Gastrocnemius medialis (tissue), 4 donors: ENCODE measurements around the gene GTF3C5. TPM values are rescaled to one million over a fixed set of nuclear protein-coding genes. Genes with fewer than 3 reads are reported as not detected.

Experiments
- ATAC-seq, 2 donors: fragments of 150-250 bp; one replicate each; pipeline ENCODE4 v1.9.1; 2016
- DNase-seq, 2 donors: peaks; one replicate each; pipeline ENCODE4 v3.0.0-alpha.2; 2019
- H3K27ac ChIP-seq, 4 donors: fragments of 200-600 bp; sonication (generic); 1 replicate in 1 of 4; 2 replicates in 3 of 4; pipeline ENCODE4 v1.5.1; 2016 to 2018; ENCODE audit warnings: mild to moderate bottlenecking in 2 of 4, moderate library complexity in 1 of 4
- H3K27me3 ChIP-seq, 3 donors: fragments of 200-600 bp; sonication (generic) in 2 of 3; 1 replicate in 1 of 3; 2 replicates in 2 of 3; pipeline versions ENCODE4 v1.5.1 to v1.6.0; 2016 to 2019; ENCODE audit warnings: mild to moderate bottlenecking in 1 of 3, moderate library complexity in 1 of 3
- H3K36me3 ChIP-seq, 2 donors: fragments of 200-600 bp; sonication (generic) in 1 of 2; one replicate each; pipeline ENCODE4 v1.5.1; 2017 to 2018
- H3K4me1 ChIP-seq, 2 donors: fragments of 200-600 bp; sonication (generic) in 1 of 2; one replicate each; pipeline ENCODE4 v1.5.1; 2016 to 2017; ENCODE audit warnings: mild to moderate bottlenecking in 2 of 2
- H3K4me3 ChIP-seq, 4 donors: fragments of 200-600 bp; sonication (generic) in 3 of 4; 1 replicate in 1 of 4; 2 replicates in 3 of 4; pipeline ENCODE4 v1.5.1; 2016 to 2019; ENCODE audit warnings: mild to moderate bottlenecking in 2 of 4
- H3K9me3 ChIP-seq, 3 donors: fragments of 200-600 bp; sonication (generic) in 2 of 3; 1 replicate in 1 of 3; 2 replicates in 2 of 3; pipeline ENCODE4 v1.5.1; 2016 to 2019
- POLR2A ChIP-seq, 2 donors: fragments of 450-650 bp; IDR thresholded peaks; one replicate each; pipeline ENCODE4 v1.6.1; 2017; ENCODE audit warnings: antibody characterized with exemption in 2 of 2, mild to moderate bottlenecking in 2 of 2, moderate library complexity in 2 of 2
- in situ Hi-C, 4 donors: fragments of 200-750 bp; cut with MboI; loops; one replicate each; pipeline versions ENCODE4 v1.15.0 to v1.8.0; 2017; ENCODE audit warnings: low sequenced_read_pairs in 4 of 4
- intact Hi-C: fragments of 100-400 bp; cut with DNase I; formaldehyde crosslinking; loops from one replicate; pipeline ENCODE4 v1.15.1; 2023; ENCODE audit warnings: low total_unique reads
- total RNA-seq, 4 donors: library from RNA; depleted of rRNA; stranded (reverse); fragments of >200 nt; gene quantifications; one replicate each; pipeline versions ENCODE4 v1.1.0 to v1.2.3, GENCODE V29; 2016
- TF ChIP-seq, protein P1 (sequence below), 5 experiments: fragments of 450-650 bp in 3 of 5; fragments of 200-600 bp in 2 of 5; sonication (generic) in 2 of 5; IDR thresholded peaks in 4 of 5; conservative IDR thresholded peaks in 1 of 5; 1 replicate in 4 of 5; 2 replicates in 1 of 5; pipeline ENCODE4 v1.5.1; 2016 to 2019; ENCODE audit warnings: antibody characterized with exemption in 5 of 5, mild to moderate bottlenecking in 3 of 5, moderate library complexity in 3 of 5

GTF3C5 gene
- total RNA-seq, 4 donors from 2014 or later, result 48.1 to 55.3 (median 51.5) TPM

- Histone ChIP-seq H3K36me3 (peaks cover 0 to 9% of the 10 kb centered on the region in 2 donors), H3K27ac (no peak overlapping the region), H3K4me1 (no peaks in the 10 kb centered on the region), H3K9me3 (no peaks in the 10 kb centered on the region), H3K4me3 (no peak overlapping the region), H3K27me3 (no peaks in the 10 kb centered on the region)
- no peak for DNase-seq
- TF ChIP-seq, protein P1, sequence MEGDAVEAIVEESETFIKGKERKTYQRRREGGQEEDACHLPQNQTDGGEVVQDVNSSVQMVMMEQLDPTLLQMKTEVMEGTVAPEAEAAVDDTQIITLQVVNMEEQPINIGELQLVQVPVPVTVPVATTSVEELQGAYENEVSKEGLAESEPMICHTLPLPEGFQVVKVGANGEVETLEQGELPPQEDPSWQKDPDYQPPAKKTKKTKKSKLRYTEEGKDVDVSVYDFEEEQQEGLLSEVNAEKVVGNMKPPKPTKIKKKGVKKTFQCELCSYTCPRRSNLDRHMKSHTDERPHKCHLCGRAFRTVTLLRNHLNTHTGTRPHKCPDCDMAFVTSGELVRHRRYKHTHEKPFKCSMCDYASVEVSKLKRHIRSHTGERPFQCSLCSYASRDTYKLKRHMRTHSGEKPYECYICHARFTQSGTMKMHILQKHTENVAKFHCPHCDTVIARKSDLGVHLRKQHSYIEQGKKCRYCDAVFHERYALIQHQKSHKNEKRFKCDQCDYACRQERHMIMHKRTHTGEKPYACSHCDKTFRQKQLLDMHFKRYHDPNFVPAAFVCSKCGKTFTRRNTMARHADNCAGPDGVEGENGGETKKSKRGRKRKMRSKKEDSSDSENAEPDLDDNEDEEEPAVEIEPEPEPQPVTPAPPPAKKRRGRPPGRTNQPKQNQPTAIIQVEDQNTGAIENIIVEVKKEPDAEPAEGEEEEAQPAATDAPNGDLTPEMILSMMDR (IDR thresholded peaks at IDR 0.05 in 4 of 5, conservative IDR thresholded peaks at IDR 0.05 in 1 of 5), result no peak
- no peak for TF ChIP-seq POLR2A (IDR thresholded peaks at IDR 0.05)
- ATAC-seq, result no peak
- intact Hi-C loops (no loop called here), in situ Hi-C loops (no loop called here)
These were observed 32.3 kb downstream of the GTF3C5 start for GRCh38 chr9:133063159-133063499.

DNA sequence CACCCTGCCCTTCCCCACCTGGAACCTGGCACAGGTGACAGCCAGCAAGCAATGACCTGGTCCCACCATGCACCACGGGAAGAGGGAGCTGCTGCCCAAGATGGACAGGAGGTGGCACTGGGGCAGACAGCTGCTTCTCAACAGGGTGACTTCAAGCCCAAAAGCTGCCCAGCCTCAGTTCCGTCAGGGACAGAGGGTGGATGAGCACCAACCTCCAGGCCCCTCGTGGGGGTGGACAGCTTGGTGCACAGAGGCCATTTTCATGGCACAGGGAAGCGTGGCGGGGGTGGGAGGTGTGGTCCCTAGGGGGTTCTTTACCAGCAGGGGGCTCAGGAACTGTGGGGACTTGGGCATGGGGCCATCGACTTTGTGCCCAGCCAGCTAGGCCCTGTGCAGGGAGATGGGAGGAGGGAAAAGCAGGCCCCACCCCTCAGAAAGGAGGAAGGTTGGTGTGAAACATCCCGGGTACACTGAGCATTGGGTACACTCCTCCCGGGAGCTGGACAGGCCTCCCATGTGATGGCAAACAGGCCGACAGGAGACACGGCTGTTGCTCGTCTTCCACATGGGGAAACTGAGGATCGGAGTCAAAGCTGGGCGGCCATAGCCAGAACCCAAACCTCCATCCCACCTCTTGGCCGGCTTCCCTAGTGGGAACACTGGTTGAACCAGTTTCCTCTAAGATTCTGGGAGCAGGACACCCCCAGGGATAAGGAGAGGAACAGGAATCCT is 32.9 kb downstream of the GTF3C5 start:
- DNase-seq (no peak), ATAC-seq (no peak)
- H3K4me1 ChIP-seq, result no peaks in the 10 kb centered on the region
- no peaks in the 10 kb centered on the region for H3K27me3 ChIP-seq
- in situ Hi-C loops, result no loop called here
- no peak overlapping the region for H3K27ac ChIP-seq
- no peak overlapping the region for H3K4me3 ChIP-seq
- TF ChIP-seq POLR2A (IDR thresholded peaks at IDR 0.05), result no peak
- TF ChIP-seq, protein P1 (IDR thresholded peaks at IDR 0.05 in 4 of 5, conservative IDR thresholded peaks at IDR 0.05 in 1 of 5), result no peak
- H3K36me3 ChIP-seq, result peaks cover 0 to 4% of the 10 kb centered on the region in 2 donors
- intact Hi-C loops, result no loop called here
- no peaks in the 10 kb centered on the region for H3K9me3 ChIP-seq

DNA sequence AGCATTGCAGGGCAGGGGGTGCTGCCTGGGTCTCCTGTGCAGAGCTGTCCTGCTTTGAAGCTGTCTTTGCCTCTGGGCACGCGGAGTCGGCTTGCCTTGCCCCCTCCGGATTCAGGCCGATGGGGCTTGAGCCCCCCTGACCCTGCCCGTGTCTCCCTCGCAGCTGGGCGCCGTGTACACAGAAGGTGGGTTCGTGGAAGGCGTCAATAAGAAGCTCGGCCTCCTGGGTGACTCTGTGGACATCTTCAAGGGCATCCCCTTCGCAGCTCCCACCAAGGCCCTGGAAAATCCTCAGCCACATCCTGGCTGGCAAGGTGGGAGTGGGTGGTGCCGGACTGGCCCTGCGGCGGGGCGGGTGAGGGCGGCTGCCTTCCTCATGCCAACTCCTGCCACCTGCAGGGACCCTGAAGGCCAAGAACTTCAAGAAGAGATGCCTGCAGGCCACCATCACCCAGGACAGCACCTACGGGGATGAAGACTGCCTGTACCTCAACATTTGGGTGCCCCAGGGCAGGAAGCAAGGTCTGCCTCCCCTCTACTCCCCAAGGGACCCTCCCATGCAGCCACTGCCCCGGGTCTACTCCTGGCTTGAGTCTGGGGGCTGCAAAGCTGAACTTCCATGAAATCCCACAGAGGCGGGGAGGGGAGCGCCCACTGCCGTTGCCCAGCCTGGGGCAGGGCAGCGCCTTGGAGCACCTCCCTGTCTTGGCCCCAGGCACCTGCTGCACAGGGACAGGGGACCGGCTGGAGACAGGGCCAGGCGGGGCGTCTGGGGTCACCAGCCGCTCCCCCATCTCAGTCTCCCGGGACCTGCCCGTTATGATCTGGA is 33.7 kb downstream of the GTF3C5 start:
- intact Hi-C loops, result no loop called here
- no peak for ATAC-seq

GRCh38 chr9:133065070-133065388 is 34.2 kb downstream of the GTF3C5 start:
- Histone ChIP-seq H3K27ac (no peak overlapping the region), H3K9me3 (no peaks in the 10 kb centered on the region), H3K36me3 (peaks cover 0 to 4% of the 10 kb centered on the region in 2 donors), H3K27me3 (no peaks in the 10 kb centered on the region), H3K4me3 (no peak overlapping the region), H3K4me1 (no peaks in the 10 kb centered on the region)
- intact Hi-C loops, result no loop called here
- ATAC-seq (no peak), DNase-seq (no peak)
- TF ChIP-seq, protein P1 (IDR thresholded peaks at IDR 0.05 in 4 of 5, conservative IDR thresholded peaks at IDR 0.05 in 1 of 5), result no peak
- TF ChIP-seq POLR2A (IDR thresholded peaks at IDR 0.05), result no peak
- in situ Hi-C loops, result no loop called here

More for the DNA sequence above, 33.7 kb downstream of the GTF3C5 start:
- DNase-seq, result no peak
- Histone ChIP-seq H3K4me1 (no peaks in the 10 kb centered on the region), H3K9me3 (no peaks in the 10 kb centered on the region), H3K27ac (no peak overlapping the region), H3K4me3 (no peak overlapping the region), H3K36me3 (peaks cover 0 to 4% of the 10 kb centered on the region in 2 donors), H3K27me3 (no peaks in the 10 kb centered on the region)
- TF ChIP-seq, protein P1 (IDR thresholded peaks at IDR 0.05 in 4 of 5, conservative IDR thresholded peaks at IDR 0.05 in 1 of 5), result no peak
- no peak for TF ChIP-seq POLR2A (IDR thresholded peaks at IDR 0.05)
- in situ Hi-C loops, result no loop called here
